Type B pancreatic cell (in vitro differentiated cells): ENCODE data around the gene KLHDC7A. TPM values are rescaled to one million over a fixed set of nuclear protein-coding genes. Genes with fewer than 3 reads are reported as not detected.

ENCODE experiments used
- DNase-seq: peaks from one replicate; pipeline ENCODE4 v3.0.0; 2021; ENCODE audit warnings: mixed read lengths; ENCODE audit not compliant: unreplicated experiment; ENCODE audit errors: extremely low spot score
- H3K27ac Mint-ChIP-seq: 2 replicates; pipeline ENCODE4 v1.8.0; 2021; ENCODE audit warnings: mild to moderate bottlenecking, mixed read lengths
- H3K27me3 Mint-ChIP-seq: 2 replicates; pipeline ENCODE4 v1.8.0; 2021; ENCODE audit warnings: mixed read lengths
- H3K36me3 Mint-ChIP-seq: 2 replicates; pipeline ENCODE4 v1.8.0; 2021; ENCODE audit warnings: mixed read lengths
- H3K4me1 Mint-ChIP-seq: one replicate; pipeline ENCODE4 v1.8.0; 2021; ENCODE audit warnings: mixed read lengths; ENCODE audit not compliant: unreplicated experiment
- H3K4me3 Mint-ChIP-seq: 2 replicates; pipeline ENCODE4 v1.8.0; 2021; ENCODE audit warnings: mild to moderate bottlenecking, mixed read lengths
- H3K9me3 Mint-ChIP-seq: 2 replicates; pipeline ENCODE4 v1.8.0; 2021; ENCODE audit warnings: mixed read lengths
- long read RNA-seq: library from polyadenylated mRNA; unstranded; transcript quantifications from one replicate; pipeline ENCODE4 v2.0.0, GENCODE V29; 2020
- total RNA-seq: library from RNA; stranded (reverse); gene quantifications from 2 replicates; pipeline ENCODE4 v1.2.1, GENCODE V29; 2021; ENCODE audit warnings: low replicate concordance
- TF ChIP-seq, protein P1 (sequence below): fragments of 200-600 bp; sonication (generic); conservative IDR thresholded peaks from 2 replicates; pipeline ENCODE4 v1.5.0; 2021; ENCODE audit warnings: antibody characterized with exemption, mild to moderate bottlenecking

Gene KLHDC7A
- 0.38 and 0.94 TPM in 2 replicates for total RNA-seq
- long read RNA-seq: 0 reads

DNA sequence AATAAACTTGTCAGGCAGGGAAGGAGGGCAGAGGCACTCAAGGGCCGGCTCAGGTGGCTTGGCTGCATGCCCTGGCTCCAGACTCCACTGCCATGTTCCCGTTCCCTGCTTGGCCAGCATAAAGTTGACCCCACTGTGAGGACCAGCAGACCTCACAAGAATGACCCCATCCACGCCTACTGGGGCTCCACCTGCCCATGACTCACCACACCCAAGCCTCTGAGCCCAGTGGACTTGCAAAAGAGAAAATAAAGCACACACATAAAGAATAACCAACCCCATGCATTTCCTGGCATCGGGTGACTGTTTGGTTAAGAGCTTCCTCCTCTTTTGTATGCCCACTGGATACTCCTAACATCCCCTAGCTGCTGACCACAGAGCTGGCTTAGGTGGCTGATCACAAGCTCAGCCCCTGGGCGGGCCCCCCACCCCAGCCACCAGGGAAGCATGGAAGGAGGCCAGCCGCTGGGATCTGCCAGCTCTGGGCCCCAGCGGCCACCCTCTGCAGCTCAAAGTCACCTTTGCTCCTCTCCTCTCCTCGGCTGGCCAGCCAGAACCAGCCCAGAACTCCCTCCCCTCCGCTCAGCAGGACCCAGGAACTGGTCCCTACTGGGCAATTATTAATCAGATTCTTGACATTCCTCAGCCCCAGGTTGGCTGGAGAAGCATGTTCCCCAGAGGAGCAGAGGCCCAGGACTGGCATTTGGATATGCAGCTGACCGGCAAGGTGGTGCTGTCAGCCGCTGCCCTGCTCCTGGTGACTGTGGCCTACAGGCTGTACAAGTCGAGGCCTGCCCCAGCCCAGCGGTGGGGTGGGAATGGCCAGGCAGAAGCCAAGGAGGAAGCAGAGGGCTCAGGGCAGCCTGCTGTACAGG lies at the start of gene KLHDC7A:
TSS of gene KLHDC7A (plus strand) at position 616 of the 875 bp plus-strand sequence. CDS start at position 668, 52 bp downstream.
- Mint-ChIP-seq H3K27ac (peak within 1 kb of the TSS; percentile 26), H3K9me3 (no peaks in the 10 kb centered on the region), H3K36me3 (no peaks in the 10 kb centered on the region), H3K27me3 (no peaks in the 10 kb centered on the region), H3K4me3 (peak within 1 kb of the TSS; percentile 55), H3K4me1 (peaks cover 15% of the 10 kb centered on the region)
- DNase-seq: no peak
- TF ChIP-seq, protein P1, sequence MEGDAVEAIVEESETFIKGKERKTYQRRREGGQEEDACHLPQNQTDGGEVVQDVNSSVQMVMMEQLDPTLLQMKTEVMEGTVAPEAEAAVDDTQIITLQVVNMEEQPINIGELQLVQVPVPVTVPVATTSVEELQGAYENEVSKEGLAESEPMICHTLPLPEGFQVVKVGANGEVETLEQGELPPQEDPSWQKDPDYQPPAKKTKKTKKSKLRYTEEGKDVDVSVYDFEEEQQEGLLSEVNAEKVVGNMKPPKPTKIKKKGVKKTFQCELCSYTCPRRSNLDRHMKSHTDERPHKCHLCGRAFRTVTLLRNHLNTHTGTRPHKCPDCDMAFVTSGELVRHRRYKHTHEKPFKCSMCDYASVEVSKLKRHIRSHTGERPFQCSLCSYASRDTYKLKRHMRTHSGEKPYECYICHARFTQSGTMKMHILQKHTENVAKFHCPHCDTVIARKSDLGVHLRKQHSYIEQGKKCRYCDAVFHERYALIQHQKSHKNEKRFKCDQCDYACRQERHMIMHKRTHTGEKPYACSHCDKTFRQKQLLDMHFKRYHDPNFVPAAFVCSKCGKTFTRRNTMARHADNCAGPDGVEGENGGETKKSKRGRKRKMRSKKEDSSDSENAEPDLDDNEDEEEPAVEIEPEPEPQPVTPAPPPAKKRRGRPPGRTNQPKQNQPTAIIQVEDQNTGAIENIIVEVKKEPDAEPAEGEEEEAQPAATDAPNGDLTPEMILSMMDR: no peak

- Mint-ChIP-seq H3K4me1 (no peaks in the 10 kb centered on the region), H3K36me3 (no peaks in the 10 kb centered on the region), H3K4me3 (no peak overlapping the region), H3K9me3 (no peaks in the 10 kb centered on the region), H3K27ac (no peak overlapping the region), H3K27me3 (peaks cover 4% of the 10 kb centered on the region)
- TF ChIP-seq, protein P1: no peak
- DNase-seq: no peak
Observed at GRCh38 chr1:18434041-18434440, 46.7 kb upstream of the KLHDC7A start.

DNA sequence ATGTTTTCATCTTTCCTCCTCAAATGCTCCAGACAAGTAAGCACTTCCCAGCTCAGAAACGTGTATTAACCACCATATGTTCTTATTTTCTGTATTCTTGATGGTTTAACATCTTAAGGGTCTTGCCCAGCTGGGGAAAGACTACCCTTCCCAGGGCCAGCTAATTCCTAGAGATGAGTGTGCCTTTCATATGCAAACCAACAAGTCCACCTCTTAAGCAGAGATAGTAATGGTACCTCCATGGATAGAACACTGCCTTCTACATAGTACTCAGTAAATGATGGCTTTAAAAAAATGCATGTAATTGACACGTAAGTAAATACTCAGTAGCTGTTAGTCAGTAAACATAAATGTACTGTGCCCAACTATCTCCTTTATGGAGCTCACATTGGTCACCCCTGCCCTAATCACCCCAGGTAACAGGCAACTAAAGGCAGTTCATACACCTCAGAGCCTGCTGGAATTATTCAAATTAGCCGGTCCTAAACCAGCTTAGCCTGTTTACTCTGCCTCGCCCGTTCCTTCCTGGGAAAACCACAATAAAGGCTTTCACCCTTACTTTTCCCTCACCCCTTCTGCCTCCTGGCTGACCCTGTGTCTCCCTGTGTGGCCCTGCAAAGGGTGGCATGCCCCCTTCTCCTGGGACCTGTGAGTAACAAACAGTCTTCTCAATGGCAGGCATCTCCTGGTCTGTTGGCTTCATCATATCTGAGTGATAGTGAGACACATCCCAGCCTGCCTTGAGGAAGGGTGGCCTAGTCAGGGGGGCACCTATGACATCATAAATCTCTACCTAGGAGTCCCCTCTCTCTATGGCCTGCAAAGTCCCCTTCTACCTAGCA lies 40.1 kb upstream of the KLHDC7A start:
- TF ChIP-seq, protein P1: no peak

DNA sequence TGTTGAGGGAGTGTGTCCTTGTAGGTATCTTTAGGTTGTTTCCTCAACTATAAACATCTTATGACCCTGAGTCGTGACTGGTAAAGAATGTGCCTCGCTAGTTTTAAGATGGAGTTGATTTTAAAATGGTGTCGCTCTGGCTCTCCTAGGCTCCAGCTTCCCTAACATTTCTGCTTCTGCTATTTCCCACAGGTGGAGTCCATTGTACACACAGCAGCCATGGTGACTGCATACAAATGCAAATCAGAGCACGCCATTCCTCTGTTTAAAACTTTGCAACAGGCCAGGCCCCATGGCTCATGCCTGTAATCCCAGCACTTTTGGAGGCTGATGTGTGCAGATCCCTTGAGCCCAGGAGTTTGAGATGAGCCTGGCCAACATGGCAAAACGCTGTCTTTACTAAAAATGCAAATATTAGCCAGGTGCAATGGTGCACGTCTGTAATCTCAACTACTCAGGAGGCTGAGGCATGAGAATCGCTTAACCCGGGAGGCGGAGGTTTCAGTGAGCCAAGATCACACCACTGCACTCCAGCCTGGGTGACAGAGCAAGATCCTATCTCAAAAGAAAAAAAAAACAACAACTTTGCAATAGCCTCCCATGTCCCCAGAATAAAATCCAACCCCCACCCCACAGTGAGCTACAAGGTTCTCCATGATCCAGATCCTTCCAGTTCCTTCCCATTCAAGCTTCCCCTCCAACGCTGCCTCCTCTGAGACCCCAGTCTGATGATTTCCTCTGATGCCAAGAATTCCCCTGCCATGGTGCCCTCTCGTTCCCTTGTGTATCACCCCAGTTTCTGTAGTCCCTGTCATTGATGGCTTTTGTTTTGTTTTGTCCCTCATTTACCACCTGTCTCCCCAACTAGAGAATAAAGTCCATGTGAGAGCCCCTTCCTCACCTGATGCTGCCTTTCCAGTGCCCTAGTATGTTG lies 36.9 kb upstream of the KLHDC7A start:
- no peak for DNase-seq
- TF ChIP-seq, protein P1: no peak
- Mint-ChIP-seq H3K27ac (no peak overlapping the region), H3K36me3 (no peaks in the 10 kb centered on the region), H3K27me3 (peaks cover 17% of the 10 kb centered on the region), H3K9me3 (no peaks in the 10 kb centered on the region), H3K4me3 (no peak overlapping the region), H3K4me1 (no peaks in the 10 kb centered on the region)

More for the DNA sequence above, 40.1 kb upstream of the KLHDC7A start:
- Mint-ChIP-seq H3K27ac (no peak overlapping the region), H3K4me1 (no peaks in the 10 kb centered on the region), H3K4me3 (no peak overlapping the region), H3K9me3 (no peaks in the 10 kb centered on the region), H3K27me3 (peaks cover 14% of the 10 kb centered on the region), H3K36me3 (no peaks in the 10 kb centered on the region)
- DNase-seq: no peak

GRCh38 chr1:18444563-18444962 lies 36.2 kb upstream of the KLHDC7A start:
- TF ChIP-seq, protein P1: no peak
- peaks cover 23% of the 10 kb centered on the region for H3K27me3 Mint-ChIP-seq
- H3K4me3 Mint-ChIP-seq: no peak overlapping the region
- no peaks in the 10 kb centered on the region for H3K4me1 Mint-ChIP-seq
- no peaks in the 10 kb centered on the region for H3K36me3 Mint-ChIP-seq
- no peak for DNase-seq
- no peaks in the 10 kb centered on the region for H3K9me3 Mint-ChIP-seq
- H3K27ac Mint-ChIP-seq: no peak overlapping the region
